GM19463 (cell line): ENCODE measurements around the gene OLFML2B.

Source experiments
- ATAC-seq: cut with Tn5 transposase; IDR thresholded peaks from one replicate; pipeline ENCODE4 v1.9.1; 2021; ENCODE audit warnings: mild to moderate bottlenecking, moderate library complexity; ENCODE audit not compliant: unreplicated experiment

OLFML2B gene

DNA sequence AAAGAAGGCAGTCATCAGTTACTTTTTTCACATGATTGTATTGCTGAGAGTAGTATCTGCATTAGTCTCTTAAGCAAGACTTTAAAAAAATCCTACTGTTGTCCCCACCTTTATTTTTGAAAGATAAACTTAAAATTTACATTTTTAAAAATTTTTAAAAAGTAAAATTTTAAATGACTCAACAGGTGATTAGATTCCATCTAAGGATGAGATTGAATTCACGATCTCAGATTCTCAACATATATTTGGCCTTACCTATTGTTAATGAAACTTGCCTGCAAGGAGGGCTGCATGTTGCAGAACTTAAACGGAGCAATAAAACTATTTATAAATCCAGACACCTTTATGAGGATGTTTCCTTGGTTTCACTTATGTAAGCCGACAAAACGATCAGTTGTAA lies 75.2 kb downstream of the OLFML2B start:
- no peak for ATAC-seq

DNA sequence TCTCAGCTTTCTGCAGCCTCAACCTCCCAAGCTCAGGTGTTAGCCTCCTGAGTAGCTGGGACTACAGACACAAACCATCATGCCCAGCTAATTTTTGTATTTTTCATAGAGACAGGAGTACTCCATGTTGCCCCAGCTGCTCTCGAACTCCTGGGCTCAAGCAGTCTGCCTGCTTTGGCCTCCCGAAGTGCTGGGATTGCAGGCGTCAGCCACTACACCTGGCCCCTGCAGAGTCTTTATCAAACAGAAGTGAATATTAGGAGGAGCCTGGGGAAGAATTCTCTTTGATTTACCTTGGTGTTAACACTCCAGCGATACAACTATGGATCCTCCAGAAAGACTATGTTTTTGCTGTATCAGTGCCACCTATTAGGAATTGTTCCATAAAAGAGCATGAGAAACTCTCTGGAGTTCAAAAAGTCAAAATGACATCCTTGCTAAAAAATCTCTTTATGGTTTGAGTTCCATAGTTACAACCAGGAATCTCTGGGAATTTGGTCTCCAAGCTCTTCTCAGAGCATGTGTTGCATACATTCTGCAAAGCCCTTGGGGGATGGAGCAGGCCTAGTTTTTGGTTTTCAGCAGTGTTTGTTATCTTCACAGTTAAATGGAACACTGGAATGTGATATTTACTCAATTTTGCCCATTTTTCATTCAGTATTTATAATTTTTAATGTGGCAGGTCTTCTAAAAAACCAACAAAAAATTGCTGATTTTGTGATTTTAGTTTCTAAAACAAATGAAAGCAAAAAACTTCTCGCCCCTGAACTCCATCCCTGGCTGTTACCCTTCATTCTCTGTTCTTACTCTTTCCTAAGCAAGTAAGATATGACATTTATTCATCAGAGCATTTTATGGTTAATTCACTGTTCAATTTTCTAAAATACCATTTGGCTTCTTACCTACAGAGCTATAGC lies 77.3 kb downstream of the OLFML2B start:
- ATAC-seq = no peak

DNA sequence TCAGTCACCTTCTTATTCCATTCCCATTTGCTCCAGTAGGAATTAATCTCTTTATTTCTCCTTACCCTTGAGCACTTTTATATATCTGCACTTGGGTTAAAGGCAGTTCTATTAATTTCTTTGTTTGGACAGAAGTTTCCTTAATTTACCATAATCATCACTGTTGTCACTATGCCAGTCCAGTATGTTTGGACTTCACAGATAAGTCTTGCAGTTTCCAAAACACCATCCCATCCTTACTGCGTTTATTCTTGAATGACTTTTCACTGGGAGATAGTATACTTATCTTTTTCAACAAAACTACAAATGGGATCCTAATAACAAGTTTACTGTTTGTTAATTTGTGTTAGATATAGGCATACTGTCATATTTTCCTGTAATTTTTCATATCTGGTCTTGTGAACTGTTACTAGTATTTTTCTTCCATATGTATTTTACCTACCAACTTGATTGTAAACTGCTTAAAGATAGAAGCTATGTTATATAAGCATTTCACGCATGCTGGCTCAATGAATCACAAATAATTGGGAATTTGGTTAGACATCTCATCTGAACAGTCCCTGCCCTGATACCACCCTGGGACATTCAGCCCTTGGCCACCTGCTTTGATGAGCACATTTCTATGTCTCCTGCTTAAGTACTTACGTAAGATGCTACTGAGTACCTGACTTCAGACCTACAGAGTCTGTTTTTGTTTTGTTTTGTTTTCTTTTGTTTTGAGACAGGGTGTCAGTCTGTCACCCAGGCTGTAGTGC lies 78.2 kb downstream of the OLFML2B start:
- no peak for ATAC-seq

DNA sequence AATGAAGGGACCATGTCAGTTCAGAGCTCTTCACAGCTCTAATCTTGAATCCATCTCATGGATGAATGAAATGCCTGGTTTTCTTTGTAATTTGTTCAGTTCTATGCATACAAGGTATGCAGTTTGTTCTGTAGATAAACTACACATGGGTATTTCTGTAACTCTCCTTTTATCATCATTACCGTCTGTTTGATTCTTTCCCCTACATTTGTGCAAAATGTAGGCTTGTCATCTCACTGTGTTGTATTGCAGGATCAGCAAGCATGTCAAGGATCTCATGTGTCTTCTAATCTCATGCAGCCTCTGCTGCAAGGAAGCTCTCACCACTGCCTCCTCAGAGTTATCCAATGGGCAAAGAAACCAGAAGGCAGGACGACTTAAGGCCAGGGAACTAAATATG lies 79.3 kb downstream of the OLFML2B start:
- no peak for ATAC-seq

DNA sequence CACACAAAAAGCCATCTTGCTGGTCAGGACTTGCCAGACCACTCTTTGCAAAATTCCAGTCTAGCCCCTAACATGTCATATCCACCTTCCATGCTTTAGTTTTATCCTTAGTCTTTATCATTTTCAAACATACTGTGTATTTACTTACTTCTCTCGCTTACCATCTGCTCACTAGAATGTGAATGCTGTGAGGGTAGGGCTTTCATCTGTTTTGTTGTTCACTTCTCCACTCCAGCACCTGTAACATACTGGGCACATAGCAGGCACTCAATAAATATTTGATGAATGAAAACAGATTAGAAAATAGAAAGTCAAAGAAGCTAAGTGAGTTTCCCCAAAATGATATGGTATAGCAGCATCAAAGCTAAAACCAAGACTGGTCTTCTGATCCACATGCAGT lies 79.9 kb downstream of the OLFML2B start:
- no peak for ATAC-seq

DNA sequence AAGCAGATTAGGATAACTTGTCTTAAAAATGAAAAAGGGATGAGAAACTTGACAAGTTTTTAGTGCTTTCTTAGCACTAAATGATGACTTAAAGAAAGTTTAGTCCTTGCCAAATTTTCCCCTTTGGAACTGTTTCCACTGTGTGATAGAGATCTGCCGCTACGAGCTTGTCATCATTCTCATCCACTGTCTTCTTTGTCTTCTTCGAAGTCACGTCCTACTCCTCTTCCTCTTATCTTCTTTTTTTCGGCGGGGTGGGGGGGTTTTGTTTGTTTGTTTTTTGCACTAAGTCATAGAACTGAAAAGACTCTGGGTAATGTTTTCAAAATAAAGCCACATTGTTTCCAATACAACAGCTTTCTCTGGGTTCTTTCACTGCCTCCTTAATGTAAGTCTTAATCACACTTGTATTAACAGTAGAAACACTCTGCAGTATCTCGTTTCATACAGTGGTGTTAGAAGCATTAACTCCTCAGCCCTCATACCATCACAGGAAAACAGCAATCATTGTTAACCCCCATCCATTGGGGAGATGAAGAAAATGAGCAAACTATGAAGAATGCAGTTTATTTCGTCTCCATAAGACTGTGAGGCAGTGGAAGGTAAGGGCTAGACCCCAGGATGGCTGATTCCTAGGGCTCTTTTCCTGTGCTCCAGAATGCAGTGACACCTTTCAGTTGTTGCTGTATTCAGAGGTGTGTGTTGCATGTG lies 81.8 kb downstream of the OLFML2B start:
- ATAC-seq = no peak

DNA sequence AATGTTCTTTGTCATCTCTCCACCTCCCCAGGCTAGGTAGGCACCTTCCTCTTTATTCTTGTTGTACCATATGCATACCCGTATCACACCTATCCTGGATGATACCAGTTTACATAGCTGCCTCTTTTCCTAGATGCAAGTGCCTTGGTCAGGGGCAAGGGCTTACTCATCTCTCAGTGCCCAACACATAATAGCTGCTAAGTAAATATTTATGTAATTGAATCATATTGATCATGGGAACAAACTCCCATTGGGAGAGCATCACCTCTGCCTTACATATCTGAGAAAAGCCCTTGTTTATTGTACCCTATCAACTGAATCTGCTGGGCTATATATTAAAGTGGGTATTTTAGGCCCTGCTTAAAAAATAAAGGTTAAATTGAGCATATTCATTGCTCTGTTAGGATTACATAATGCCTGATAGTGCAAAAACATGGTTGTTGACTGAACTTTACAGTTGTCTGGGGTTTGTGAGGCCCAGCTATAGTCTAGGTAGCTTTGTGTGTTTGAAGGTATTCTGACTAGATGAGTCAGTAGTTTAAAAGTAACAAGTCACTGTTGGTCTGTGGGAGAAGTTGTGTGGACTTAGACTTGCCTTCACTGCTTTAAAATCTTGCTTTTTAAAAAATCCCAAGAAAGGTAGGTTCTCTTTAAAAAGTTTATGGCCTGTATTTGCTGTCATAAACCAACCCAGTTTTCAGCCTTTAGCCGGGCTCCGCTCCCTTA lies 82.6 kb downstream of the OLFML2B start:
- ATAC-seq = no peak

DNA sequence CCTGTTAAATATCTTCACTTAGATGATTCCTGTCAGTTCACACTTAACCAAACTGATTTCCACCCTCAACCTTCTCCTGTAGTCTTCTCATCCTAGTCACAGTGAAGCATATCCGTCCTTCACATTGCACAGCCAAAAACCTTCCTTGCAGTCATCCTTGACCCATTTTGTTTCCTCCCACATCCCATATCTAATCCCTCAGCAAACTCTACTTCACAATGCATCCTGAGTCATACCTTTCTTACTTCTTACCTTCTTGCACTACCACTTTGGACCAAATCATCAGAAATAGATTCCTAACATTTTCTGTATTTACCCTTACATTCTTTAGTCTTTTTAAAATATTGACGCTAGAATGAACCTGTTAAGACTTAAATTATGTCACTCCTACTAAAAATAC lies 86.9 kb downstream of the OLFML2B start:
- ATAC-seq = no peak

DNA sequence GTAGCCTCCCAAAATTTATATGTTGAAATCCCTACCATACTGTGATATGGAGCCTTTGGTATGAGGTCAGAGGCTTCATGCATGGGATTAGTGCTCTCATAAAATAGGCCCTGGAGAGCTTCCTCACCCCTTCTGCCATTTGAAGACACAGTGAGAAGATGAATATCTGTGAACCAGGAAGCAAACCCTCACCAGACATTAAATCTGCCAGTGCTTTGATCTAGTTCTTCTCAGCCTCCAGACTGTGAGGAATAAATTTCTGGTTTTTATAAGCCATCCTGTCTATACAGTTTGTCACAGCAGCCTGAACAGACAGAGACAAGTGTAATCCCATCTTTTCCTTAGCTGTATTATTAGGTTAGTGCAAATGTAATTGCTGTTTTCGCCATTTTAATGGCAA lies 88.4 kb downstream of the OLFML2B start:
- ATAC-seq = no peak

DNA sequence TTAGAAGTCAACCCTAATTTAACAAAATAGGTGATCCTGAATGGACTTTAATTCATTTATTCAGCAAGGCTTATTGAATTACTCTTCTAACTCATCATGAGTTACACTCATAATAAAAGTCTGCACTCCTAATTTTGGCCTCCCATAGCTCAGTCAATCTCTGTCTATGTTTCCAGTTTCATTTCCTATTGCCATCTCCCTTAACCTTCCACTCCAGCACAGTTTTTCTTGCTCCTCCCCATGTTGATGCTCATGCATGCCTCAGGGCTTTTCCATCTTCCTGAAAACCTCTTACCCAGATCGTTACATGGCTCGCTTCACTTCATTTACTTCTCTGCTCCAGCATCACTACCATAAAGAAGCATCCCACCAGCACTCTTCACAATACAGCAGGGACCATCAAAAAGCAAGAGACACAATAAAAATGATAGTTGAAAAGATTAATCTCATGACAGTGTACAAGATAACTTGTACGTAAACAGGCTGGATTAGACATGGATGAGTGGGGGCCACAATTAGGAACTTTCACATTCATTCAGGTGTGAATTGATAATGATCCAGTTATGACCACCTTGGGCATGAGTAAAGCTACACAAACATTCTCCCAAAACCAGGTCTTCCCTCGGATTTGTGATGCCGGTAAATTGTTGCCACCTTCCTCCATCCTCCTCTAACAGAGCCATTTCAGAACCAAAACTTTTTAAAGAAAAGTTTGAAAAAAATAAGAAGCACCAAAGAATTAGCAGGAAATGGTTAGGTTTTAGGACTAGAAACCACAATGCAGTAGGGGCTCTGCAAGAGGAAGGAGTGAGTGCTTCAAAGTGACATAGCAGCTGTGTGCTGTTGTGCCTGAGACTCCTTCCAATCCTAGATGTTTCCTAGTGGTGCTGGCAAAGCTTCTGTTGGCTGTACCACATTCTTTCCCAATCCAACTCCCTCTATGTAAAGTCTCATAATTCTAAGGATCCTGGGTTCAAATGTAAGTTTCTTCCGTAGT lies 89.8 kb downstream of the OLFML2B start:
- ATAC-seq = no peak
